ENCODE measurements around the gene LDLRAD2. TPM values are rescaled to one million over a fixed set of nuclear protein-coding genes. Genes with fewer than 3 reads are reported as not detected.

The LDLRAD2 gene
- total RNA-seq, 4 donors from 2014 or later, result not detected

DNA sequence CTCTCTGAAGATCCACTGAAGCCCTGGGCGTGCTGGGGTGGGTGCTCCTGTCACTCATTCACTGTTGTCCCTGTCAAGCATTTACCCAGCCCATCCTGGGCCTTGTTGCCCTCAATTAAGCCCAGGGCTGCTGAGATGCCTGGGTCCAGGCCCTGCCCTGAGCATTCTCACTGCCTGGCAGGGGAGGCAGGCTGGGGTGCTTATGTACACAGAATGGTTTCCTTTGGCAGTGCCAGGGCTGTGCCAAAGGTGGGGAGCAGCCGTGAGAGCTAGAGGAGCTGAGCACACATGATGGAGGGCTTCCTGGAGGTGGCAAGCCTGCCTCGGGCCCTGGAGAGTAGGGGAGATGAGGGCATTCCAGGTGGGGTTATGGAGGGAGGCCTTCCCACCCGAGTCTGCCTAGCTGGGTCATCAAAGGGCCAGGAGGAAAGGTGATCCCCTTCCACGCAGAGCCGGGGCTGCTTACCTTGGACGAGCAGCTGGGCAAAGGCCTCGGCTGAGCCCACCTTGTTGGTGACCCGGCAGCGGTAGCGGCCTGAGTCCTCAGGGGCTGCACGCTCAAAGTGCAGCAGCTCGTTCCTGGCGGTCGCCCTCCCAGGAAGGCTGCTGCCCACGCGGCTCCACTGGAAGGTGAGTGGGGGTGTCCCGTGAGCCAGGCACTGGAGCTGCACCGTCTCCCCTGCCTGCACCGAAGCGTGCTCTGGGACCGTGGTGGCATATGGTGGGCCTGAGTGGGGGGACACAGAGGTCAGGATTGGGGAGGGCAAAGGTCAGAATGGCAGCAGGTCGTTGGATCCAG is 26.5 kb downstream of the LDLRAD2 start:
- Histone ChIP-seq H3K9me3 (no peaks in the 10 kb centered on the region), H3K4me1 (no peaks in the 10 kb centered on the region), H3K27me3 (no peaks in the 10 kb centered on the region), H3K4me3 (no peak overlapping the region), H3K36me3 (peaks cover 0 to 90% of the 10 kb centered on the region in 2 donors), H3K27ac (no peak overlapping the region)
- intact Hi-C loops (cut with DNase I; ENCODE audit: low total_unique reads) (no loop called here), in situ Hi-C loops (cut with MboI; ENCODE audit: low sequenced_read_pairs in 4 of 4) (no loop called here)
- no peak for TF ChIP-seq CTCF (IDR thresholded peaks at IDR 0.05 in 4 of 5, conservative IDR thresholded peaks at IDR 0.05 in 1 of 5)
- no peak for TF ChIP-seq POLR2A (IDR thresholded peaks at IDR 0.05)
- DNase-seq (no peak), ATAC-seq (no peak)

- H3K36me3 ChIP-seq, result peaks cover 0 to 90% of the 10 kb centered on the region in 2 donors
- H3K4me1 ChIP-seq, result no peaks in the 10 kb centered on the region
- no peaks in the 10 kb centered on the region for H3K9me3 ChIP-seq
- in situ Hi-C loops (cut with MboI; ENCODE audit: low sequenced_read_pairs in 4 of 4) (no loop called here), intact Hi-C loops (cut with DNase I; ENCODE audit: low total_unique reads) (no loop called here)
- ATAC-seq (no peak), DNase-seq (no peak)
- no peak overlapping the region for H3K27ac ChIP-seq
- H3K4me3 ChIP-seq, result no peak overlapping the region
- no peak for TF ChIP-seq CTCF (IDR thresholded peaks at IDR 0.05 in 4 of 5, conservative IDR thresholded peaks at IDR 0.05 in 1 of 5)
- TF ChIP-seq POLR2A (IDR thresholded peaks at IDR 0.05), result no peak
- no peaks in the 10 kb centered on the region for H3K27me3 ChIP-seq
Observed at GRCh38 chr1:21839337-21840037, 27.4 kb downstream of the LDLRAD2 start.

DNA sequence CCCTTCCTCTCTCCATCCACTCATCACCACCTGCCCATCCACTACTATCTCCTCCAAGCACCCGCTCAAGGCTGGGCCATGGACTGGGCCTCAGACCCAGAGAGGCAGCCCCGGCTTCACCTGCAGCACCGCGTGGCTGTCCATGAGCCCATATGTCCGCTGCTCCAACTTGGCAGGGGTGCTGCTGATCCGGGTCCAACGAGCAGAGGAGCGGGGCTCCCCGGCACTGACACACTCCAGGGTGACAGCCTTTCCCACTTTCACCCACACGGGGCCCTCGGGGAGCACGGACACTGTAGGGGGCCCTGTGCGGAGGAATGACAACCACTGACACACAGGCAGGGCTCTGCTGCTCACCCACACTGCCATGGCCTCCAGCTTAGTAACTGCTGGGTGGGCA is 28.9 kb downstream of the LDLRAD2 start:
- H3K27me3 ChIP-seq, result no peaks in the 10 kb centered on the region
- in situ Hi-C loops (cut with MboI; ENCODE audit: low sequenced_read_pairs in 4 of 4), result no loop called here
- H3K36me3 ChIP-seq, result peaks cover 0 to 80% of the 10 kb centered on the region in 2 donors
- H3K9me3 ChIP-seq, result no peaks in the 10 kb centered on the region
- intact Hi-C loops (cut with DNase I; ENCODE audit: low total_unique reads), result no loop called here
- DNase-seq (no peak), ATAC-seq (no peak)
- H3K4me3 ChIP-seq, result no peak overlapping the region
- no peak overlapping the region for H3K27ac ChIP-seq
- TF ChIP-seq POLR2A (IDR thresholded peaks at IDR 0.05), result no peak
- TF ChIP-seq CTCF (IDR thresholded peaks at IDR 0.05 in 4 of 5, conservative IDR thresholded peaks at IDR 0.05 in 1 of 5), result no peak
- peaks cover under 1 to 4% of the 10 kb centered on the region in 2 donors for H3K4me1 ChIP-seq

DNA sequence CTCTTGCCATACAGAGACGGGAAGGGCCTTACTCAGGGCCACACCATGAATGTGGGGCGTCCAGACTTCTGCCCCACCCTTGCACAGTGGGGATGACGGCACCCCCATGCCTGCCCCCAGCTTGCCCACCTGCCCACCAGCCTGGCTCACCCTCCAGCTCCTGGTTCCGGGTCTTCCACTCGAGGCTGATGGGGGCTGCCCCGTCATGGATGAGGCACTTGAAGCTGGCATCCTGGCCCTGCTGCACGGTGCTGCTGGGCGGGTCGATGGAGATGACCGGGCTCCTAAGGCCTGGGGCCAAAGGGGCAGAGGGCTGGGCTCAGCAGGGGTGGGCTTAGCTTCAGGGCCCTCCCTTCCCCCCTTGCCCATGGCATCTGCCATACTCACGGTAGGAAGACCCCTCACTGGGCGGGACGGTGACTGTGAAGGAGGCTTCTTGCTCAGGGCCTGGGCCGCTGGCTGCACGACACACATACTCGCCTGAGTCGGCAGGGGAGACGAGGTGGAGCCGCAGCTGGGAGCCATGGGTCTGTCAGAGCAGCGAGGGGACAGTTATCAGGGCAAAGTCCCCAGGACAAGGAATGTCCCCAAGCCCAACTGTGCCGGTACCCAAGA is 29.9 kb downstream of the LDLRAD2 start:
- Histone ChIP-seq H3K4me1 (peaks cover 4% of the 10 kb centered on the region in 2 donors), H3K4me3 (no peak overlapping the region), H3K9me3 (no peaks in the 10 kb centered on the region), H3K36me3 (peaks cover 0 to 79% of the 10 kb centered on the region in 2 donors), H3K27me3 (no peaks in the 10 kb centered on the region), H3K27ac (no peak overlapping the region)
- intact Hi-C loops (cut with DNase I; ENCODE audit: low total_unique reads), result no loop called here
- TF ChIP-seq POLR2A (IDR thresholded peaks at IDR 0.05) (no peak), CTCF (IDR thresholded peaks at IDR 0.05 in 4 of 5, conservative IDR thresholded peaks at IDR 0.05 in 1 of 5) (no peak)
- no peak for DNase-seq
- ATAC-seq, result no peak
- in situ Hi-C loops (cut with MboI; ENCODE audit: low sequenced_read_pairs in 4 of 4), result no loop called here

Measured in gastrocnemius medialis (tissue), 4 donors.